Left colon (tissue), 2 donors: ENCODE results near the gene POLR3B. TPM values are rescaled to one million over a fixed set of nuclear protein-coding genes. Genes with fewer than 3 reads are reported as not detected.

Experiments used
- ATAC-seq: fragments of 200-7000 bp; cut with Tn5 transposase; one replicate; pipeline ENCODE4 v1.9.1; 2020; ENCODE audit warnings: mild to moderate bottlenecking, moderate library complexity
- DNase-seq, 2 donors: peaks; one replicate each; pipeline ENCODE4 v3.0.0-alpha.2; 2020
- intact Hi-C, 2 donors: fragments of 100-400 bp; cut with DNase I in 1 of 2; cut with micrococcal nuclease in 1 of 2; formaldehyde crosslinking; loops; one replicate each; pipeline versions ENCODE4 v1.11.2 to v1.14.0; 2022; cut with DNase I, micrococcal nuclease
- total RNA-seq, 2 donors: library from RNA; stranded (reverse); fragmentation: NEBNext Ultra II Directional; extraction: Animal tissue kit (Norgen Biotek cat#: 25700); gene quantifications; one replicate each; pipeline ENCODE4 v1.2.1, GENCODE V29; 2021
- donor health status: DM: no; HTN: no; CAD: no.
- donor health status: DM: yes; HTN: yes; CAD: no.

POLR3B gene
- total RNA-seq, 2 donors from 2014 or later: 8.1 to 8.9 TPM

GRCh38 chr12:106495354-106495965, 137.9 kb downstream of the POLR3B start:
- intact Hi-C loops: no loop called here
- no peak for DNase-seq
- no peak for ATAC-seq

DNA sequence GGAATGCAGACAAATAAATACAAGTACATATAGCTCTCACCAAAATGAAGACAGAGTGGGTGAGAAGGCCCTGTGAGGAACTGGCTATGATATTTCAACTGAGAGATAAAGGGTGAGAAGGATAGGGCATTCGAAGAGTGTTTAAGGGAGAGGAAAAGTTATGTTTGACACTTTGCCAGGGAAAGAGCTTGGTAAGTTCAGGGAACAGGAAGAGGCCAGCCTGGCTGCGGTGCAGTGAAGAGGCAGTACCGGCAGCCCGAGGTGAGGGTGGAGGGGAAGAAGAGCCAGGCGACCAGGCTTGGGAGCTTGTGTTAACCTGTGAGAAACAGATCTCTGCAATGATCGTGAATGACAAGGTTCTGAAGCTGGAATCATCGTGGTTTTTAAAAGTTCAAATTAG, 140.5 kb downstream of the POLR3B start:
- DNase-seq: no peak
- no peak for ATAC-seq
- intact Hi-C loops: no loop called here

- intact Hi-C loops: no loop called here
- ATAC-seq (no peak), DNase-seq (no peak)
Observed at GRCh38 chr12:106499628-106500027, 142.1 kb downstream of the POLR3B start.

- intact Hi-C loops: no loop called here
- no peak for ATAC-seq
- DNase-seq: no peak
Observed at GRCh38 chr12:106506691-106507090, 149.1 kb downstream of the POLR3B start.

DNA sequence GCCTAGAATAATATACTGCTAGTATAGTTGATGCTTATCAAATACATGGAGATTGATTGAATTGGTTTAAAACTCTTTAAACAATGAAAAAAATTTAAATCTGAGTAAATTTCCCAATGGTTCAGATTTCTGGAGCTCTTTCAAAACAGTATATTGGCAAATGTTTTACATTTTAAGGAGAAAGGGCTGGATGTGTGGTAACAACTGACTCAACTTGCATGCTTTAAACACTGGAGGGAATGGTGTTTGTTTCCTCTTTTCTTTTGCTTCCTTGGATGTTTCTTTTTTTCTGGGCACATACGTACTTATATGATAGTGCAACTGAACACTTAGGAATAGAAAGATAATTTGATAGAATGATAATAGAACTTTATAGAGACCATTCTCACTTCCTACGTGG, 151.4 kb downstream of the POLR3B start:
- ATAC-seq (no peak), DNase-seq (no peak)
- intact Hi-C loops: no loop called here

- DNase-seq (no peak), ATAC-seq (no peak)
- intact Hi-C loops: no loop called here
Observed at GRCh38 chr12:106511365-106511764, 153.8 kb downstream of the POLR3B start.

GRCh38 chr12:106517314-106517713, 159.8 kb downstream of the POLR3B start:
- intact Hi-C loops: no loop called here
- ATAC-seq (no peak), DNase-seq (no peak)

DNA sequence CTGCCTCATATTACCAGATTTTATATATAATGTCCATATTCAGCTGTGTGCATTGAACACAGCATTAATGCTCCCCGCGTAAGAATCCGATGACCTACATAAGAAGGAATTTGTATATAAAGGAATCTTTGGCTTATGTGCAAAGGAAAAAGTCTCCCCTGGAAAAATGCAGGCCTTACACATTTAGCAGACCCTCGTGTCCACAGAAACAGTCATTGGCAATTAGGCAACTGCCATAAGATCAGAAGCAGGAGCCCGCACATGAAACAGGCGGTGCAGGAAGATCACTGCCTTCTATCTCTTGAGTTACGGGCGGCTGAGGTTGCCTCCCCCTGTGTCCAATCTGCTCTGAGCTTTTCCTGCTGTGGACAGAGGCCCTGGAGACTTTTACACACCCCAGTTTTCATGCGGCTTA, 162.1 kb downstream of the POLR3B start:
- DNase-seq (no peak), ATAC-seq (no peak)
- intact Hi-C loops: no loop called here

- DNase-seq: no peak
- ATAC-seq: no peak
- intact Hi-C loops: no loop called here
Observed at GRCh38 chr12:106521901-106522300, 164.4 kb downstream of the POLR3B start.

DNA sequence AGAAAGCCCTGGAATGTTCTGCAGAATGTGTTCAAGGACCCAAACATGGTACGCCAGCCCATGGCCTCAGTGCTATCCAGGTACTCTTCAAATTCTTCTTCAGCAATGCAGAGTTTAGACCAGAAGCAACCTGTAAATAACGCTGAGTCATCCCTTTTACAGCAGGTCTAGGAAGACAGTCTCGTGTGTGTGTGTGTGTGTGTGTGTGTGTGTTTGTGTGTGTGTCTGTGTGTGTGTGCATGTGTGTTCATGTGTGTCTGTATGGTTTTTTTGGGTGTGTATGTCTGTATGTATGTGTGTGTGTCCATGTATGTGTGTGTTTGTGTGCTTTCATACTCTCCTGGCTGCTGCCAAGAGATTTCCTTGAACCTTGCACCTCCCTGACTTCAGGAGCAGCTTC, 165.2 kb downstream of the POLR3B start:
- intact Hi-C loops: no loop called here
- ATAC-seq (no peak), DNase-seq (no peak)

- no peak for ATAC-seq
- no peak for DNase-seq
- intact Hi-C loops: no loop called here
Observed at GRCh38 chr12:106527356-106527755, 169.8 kb downstream of the POLR3B start.

DNA sequence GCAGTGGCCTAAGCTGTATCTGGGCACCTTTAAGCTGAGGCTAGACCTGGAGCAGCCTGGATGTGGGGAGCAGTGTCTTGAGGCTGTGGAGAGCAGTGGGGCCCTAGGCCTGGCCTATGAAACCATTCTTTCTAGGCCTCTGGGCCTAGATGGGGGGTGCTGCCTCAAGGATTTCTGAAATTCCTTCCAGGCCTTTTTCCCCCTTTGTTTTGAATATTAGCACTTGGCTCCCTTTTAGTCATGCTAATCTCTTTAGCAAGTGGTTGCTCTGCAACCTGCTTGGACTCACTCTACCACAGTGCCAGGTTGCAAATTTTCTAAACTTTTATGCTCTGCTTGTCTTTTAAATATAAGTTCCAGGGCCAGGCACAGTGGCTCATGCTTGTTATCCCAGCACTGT, 183.7 kb downstream of the POLR3B start:
- DNase-seq (no peak), ATAC-seq (no peak)
- intact Hi-C loops: no loop called here

DNA sequence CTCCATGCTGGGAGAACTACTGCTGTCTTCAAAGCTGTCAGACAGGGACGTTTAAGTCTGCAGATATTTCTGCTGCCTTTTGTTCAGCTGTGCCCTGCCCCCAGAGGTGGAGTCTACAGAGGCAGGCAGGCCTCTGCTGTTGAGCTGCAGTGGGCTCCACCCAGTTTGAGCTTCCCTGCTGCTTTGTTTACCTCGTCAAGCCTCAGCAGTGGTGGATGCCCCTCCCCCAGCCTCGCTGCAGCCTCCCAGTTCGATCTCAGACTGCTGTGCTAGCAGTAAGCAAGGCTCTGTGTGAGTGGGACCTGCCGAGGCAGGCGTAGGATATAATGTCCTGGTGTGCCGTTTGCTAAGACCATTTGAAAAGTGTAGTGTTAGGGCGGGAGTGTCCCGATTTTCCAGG, 193.9 kb downstream of the POLR3B start:
- no peak for ATAC-seq
- no peak for DNase-seq
- intact Hi-C loops: no loop called here

GRCh38 chr12:106552228-106552627, 194.7 kb downstream of the POLR3B start:
- intact Hi-C loops: no loop called here
- no peak for ATAC-seq
- DNase-seq: no peak

Other genes with a start within 250 kb of the POLR3B start
- 1 to 10 TPM; 3.8 to 4.2 TPM for gene NUAK1, start 218.8 kb upstream of the POLR3B start, total RNA-seq
- 10 to 100 TPM; 74.0 to 90.1 TPM for gene CKAP4, start 109.7 kb upstream of the POLR3B start, total RNA-seq
- 10 to 100 TPM; 22.1 to 46.5 TPM for gene TCP11L2, start 55.0 kb upstream of the POLR3B start, total RNA-seq
- gene RFX4, start 225.3 kb downstream of the POLR3B start, total RNA-seq: under 1 TPM in 1 of 2 donors, not detected in 1; 0.08 TPM